Left ventricle myocardium superior (tissue), 1 donor: ENCODE results near the gene CA10. TPM values are rescaled to one million over a fixed set of nuclear protein-coding genes. Genes with fewer than 3 reads are reported as not detected.

ENCODE experiments used
- ATAC-seq: fragments of 200-7000 bp; cut with Tn5 transposase; one replicate; pipeline ENCODE4 v1.9.1; 2020; ENCODE audit warnings: mild to moderate bottlenecking, moderate library complexity
- DNase-seq: peaks from one replicate; pipeline ENCODE4 v3.0.0-alpha.2; 2020
- intact Hi-C: fragments of 100-400 bp; cut with micrococcal nuclease; formaldehyde crosslinking; loops from one replicate; pipeline ENCODE4 v1.11.0; 2022
- total RNA-seq: library from RNA; stranded (reverse); fragmentation: NEBNext Ultra II Directional; extraction: Animal tissue kit (Norgen Biotek cat#: 25700); gene quantifications from one replicate; pipeline ENCODE4 v1.2.1, GENCODE V29; 2021
- donor health status: DM: no; HTN: yes; CAD: no; lungs with severe emphysema.

CA10 gene
- total RNA-seq, 1 donor from 2014 or later = not detected

- ATAC-seq (no peak), DNase-seq (no peak)
- intact Hi-C loops = no loop called here
Measured at GRCh38 chr17:51647826-51648225, 510.7 kb downstream of the CA10 start.

- ATAC-seq = no peak
- no peak for DNase-seq
- intact Hi-C loops = no loop called here
Measured at GRCh38 chr17:51647067-51647466, 511.4 kb downstream of the CA10 start.

GRCh38 chr17:51646539-51646938 is 512.0 kb downstream of the CA10 start:
- DNase-seq = no peak
- no peak for ATAC-seq
- intact Hi-C loops = no loop called here

- intact Hi-C loops = no loop called here
Measured at GRCh38 chr17:51645056-51645455, 513.5 kb downstream of the CA10 start.

GRCh38 chr17:51643702-51644490 is 514.6 kb downstream of the CA10 start:
- intact Hi-C loops = no loop called here
- ATAC-seq = no peak
- DNase-seq = no peak

More at GRCh38 chr17:51645056-51645455, 513.5 kb downstream of the CA10 start:
- DNase-seq (no peak), ATAC-seq (no peak)

GRCh38 chr17:51642029-51642428 is 516.5 kb downstream of the CA10 start:
- intact Hi-C loops = no loop called here
- DNase-seq (no peak), ATAC-seq (no peak)

GRCh38 chr17:51640108-51640622 is 518.3 kb downstream of the CA10 start:
- no peak for ATAC-seq
- intact Hi-C loops = no loop called here
- DNase-seq = no peak

- intact Hi-C loops = no loop called here
- no peak for ATAC-seq
- no peak for DNase-seq
Measured at GRCh38 chr17:51638971-51639370, 519.5 kb downstream of the CA10 start.

- ATAC-seq (no peak), DNase-seq (no peak)
- intact Hi-C loops = no loop called here
Measured at GRCh38 chr17:51636291-51636690, 522.2 kb downstream of the CA10 start.

- ATAC-seq (no peak), DNase-seq (no peak)
Measured at GRCh38 chr17:51630101-51630671, 528.3 kb downstream of the CA10 start.

GRCh38 chr17:51629232-51629631 is 529.3 kb downstream of the CA10 start:
- DNase-seq (no peak), ATAC-seq (no peak)
- intact Hi-C loops = no loop called here

More at GRCh38 chr17:51630101-51630671, 528.3 kb downstream of the CA10 start:
- intact Hi-C loops = no loop called here

GRCh38 chr17:51627779-51628178 is 530.7 kb downstream of the CA10 start:
- ATAC-seq (no peak), DNase-seq (no peak)
- intact Hi-C loops = no loop called here

- intact Hi-C loops = no loop called here
- ATAC-seq (no peak), DNase-seq (no peak)
Measured at GRCh38 chr17:51618476-51618875, 540.0 kb downstream of the CA10 start.

GRCh38 chr17:51617986-51618385 is 540.5 kb downstream of the CA10 start:
- DNase-seq (no peak), ATAC-seq (no peak)
- intact Hi-C loops = no loop called here

GRCh38 chr17:51613255-51613654 is 545.3 kb downstream of the CA10 start:
- intact Hi-C loops = no loop called here
- DNase-seq (no peak), ATAC-seq (no peak)

- intact Hi-C loops = no loop called here
Measured at GRCh38 chr17:51612692-51613091, 545.8 kb downstream of the CA10 start.

GRCh38 chr17:51611585-51611984 is 546.9 kb downstream of the CA10 start:
- ATAC-seq (peak; percentile 52), DNase-seq (no peak)
- intact Hi-C loops = no loop called here

More at GRCh38 chr17:51612692-51613091, 545.8 kb downstream of the CA10 start:
- no peak for DNase-seq
- no peak for ATAC-seq

- DNase-seq (no peak), ATAC-seq (no peak)
- intact Hi-C loops = no loop called here
Measured at GRCh38 chr17:51610834-51611233, 547.7 kb downstream of the CA10 start.

- intact Hi-C loops = no loop called here
- DNase-seq (no peak), ATAC-seq (no peak)
Measured at GRCh38 chr17:51610155-51610554, 548.4 kb downstream of the CA10 start.

- DNase-seq (no peak), ATAC-seq (no peak)
- intact Hi-C loops = no loop called here
Measured at GRCh38 chr17:51608251-51608933, 550.1 kb downstream of the CA10 start.
